Esophagus (tissue), 2 donors: Measurements from ENCODE around the gene GALNT9. TPM values are rescaled to one million over a fixed set of nuclear protein-coding genes. Genes with fewer than 3 reads are reported as not detected.

Experiments
- H3K27ac ChIP-seq, 2 donors: one replicate each; pipeline ENCODE4 v1.5.1; 2013; ENCODE audit warnings: low read depth in 2 of 2, mild to moderate bottlenecking in 2 of 2, inconsistent platforms in 1 of 2, low read length in 1 of 2, moderate library complexity in 1 of 2
- H3K27me3 ChIP-seq, 2 donors: one replicate each; pipeline ENCODE4 v1.6.1; 2013; ENCODE audit warnings: low read length in 2 of 2, control low read depth in 1 of 2, mild to moderate bottlenecking in 1 of 2; ENCODE audit not compliant: insufficient read depth in 2 of 2, control insufficient read depth in 1 of 2
- H3K36me3 ChIP-seq, 2 donors: one replicate each; pipeline ENCODE4 v1.6.1; 2013; ENCODE audit warnings: low read length in 1 of 2; ENCODE audit not compliant: control insufficient read depth in 2 of 2, insufficient read depth in 2 of 2
- H3K4me1 ChIP-seq, 2 donors: one replicate each; pipeline ENCODE4 v1.6.1; 2013; ENCODE audit warnings: low read length in 1 of 2; ENCODE audit not compliant: control insufficient read depth in 2 of 2, insufficient read depth in 2 of 2
- H3K4me3 ChIP-seq, 2 donors: one replicate each; pipeline ENCODE4 v1.5.1; 2013; ENCODE audit warnings: low read length in 2 of 2, mild to moderate bottlenecking in 2 of 2, low read depth in 1 of 2, moderate library complexity in 1 of 2
- H3K9me3 ChIP-seq, 2 donors: one replicate each; pipeline ENCODE4 v1.6.1; 2013; ENCODE audit warnings: mild to moderate bottlenecking in 2 of 2, low read depth in 1 of 2, low read length in 1 of 2, moderate library complexity in 1 of 2; ENCODE audit not compliant: control insufficient read depth in 2 of 2, insufficient read depth in 1 of 2
- WGBS, 2 donors: extraction: QIAGEN DNeasy Blood & Tissue Kit; methylation state at CpG; one replicate each; pipeline ENCODE4 v1.1.7; 2013; 5-methylcytosine and 5-hydroxymethylcytosine counted together
- polyA plus RNA-seq, 2 donors: library from polyadenylated mRNA; stranded (reverse); fragments of 200-250 nt; gene quantifications; one replicate each; pipeline ENCODE4 v1.2.3, GENCODE V29; 2013
- donor health status: healthy with polysubstance abuse.
- donor health status: Bipolar disorder and iron deficiency.

The GALNT9 gene
- polyA plus RNA-seq, 2 donors: not detected

GRCh38 chr12:132186208-132186856, 143.1 kb downstream of the GALNT9 start:
- Histone ChIP-seq H3K36me3 (no peaks in the 10 kb centered on the region), H3K4me1 (peaks cover 4 to 20% of the 10 kb centered on the region in 2 donors), H3K4me3 (no peak overlapping the region), H3K9me3 (peaks cover 3 to 7% of the 10 kb centered on the region in 2 donors), H3K27ac (no peak overlapping the region), H3K27me3 (no peaks in the 10 kb centered on the region)
- WGBS, 2 donors: 52 to 55% methylated on average over 24 of the region's 24 CpGs

GRCh38 chr12:132185705-132186104, 143.7 kb downstream of the GALNT9 start:
- H3K4me1 ChIP-seq: peaks cover 4 to 19% of the 10 kb centered on the region in 2 donors
- H3K36me3 ChIP-seq: no peaks in the 10 kb centered on the region
- H3K9me3 ChIP-seq: peaks cover 3 to 13% of the 10 kb centered on the region in 2 donors
- WGBS, 2 donors: 60 to 64% methylated on average over 16 of the region's 16 CpGs
- H3K27ac ChIP-seq: no peak overlapping the region
- no peaks in the 10 kb centered on the region for H3K27me3 ChIP-seq
- no peak overlapping the region for H3K4me3 ChIP-seq

- Histone ChIP-seq H3K36me3 (no peaks in the 10 kb centered on the region), H3K27me3 (no peaks in the 10 kb centered on the region), H3K4me3 (no peak overlapping the region), H3K4me1 (peaks cover 0 to 11% of the 10 kb centered on the region in 2 donors), H3K9me3 (peaks cover 3 to 13% of the 10 kb centered on the region in 2 donors), H3K27ac (no peak overlapping the region)
- WGBS, 2 donors: 76 to 79% methylated on average over 10 of the region's 10 CpGs
These were observed 146.6 kb downstream of the GALNT9 start for GRCh38 chr12:132182711-132183365.

GRCh38 chr12:132182206-132182710, 147.1 kb downstream of the GALNT9 start:
- H3K27me3 ChIP-seq: no peaks in the 10 kb centered on the region
- H3K27ac ChIP-seq: no peak overlapping the region
- H3K36me3 ChIP-seq: no peaks in the 10 kb centered on the region
- peaks cover 0 to 11% of the 10 kb centered on the region in 2 donors for H3K4me1 ChIP-seq
- H3K9me3 ChIP-seq: peaks cover 3 to 11% of the 10 kb centered on the region in 2 donors
- 91 to 92% methylated on average over 21 of the region's 21 CpGs for whole genome bisulfite sequencing, 2 donors
- H3K4me3 ChIP-seq: no peak overlapping the region

- WGBS, 2 donors: 82 to 83% methylated on average over 33 of the region's 33 CpGs
These were observed 147.7 kb downstream of the GALNT9 start for GRCh38 chr12:132181570-132182200.

GRCh38 chr12:132180648-132181546, 148.5 kb downstream of the GALNT9 start:
- Histone ChIP-seq H3K9me3 (peaks cover 0 to 8% of the 10 kb centered on the region in 2 donors), H3K4me1 (peaks cover 0 to 11% of the 10 kb centered on the region in 2 donors), H3K4me3 (no peak overlapping the region), H3K27me3 (no peaks in the 10 kb centered on the region), H3K27ac (no peak overlapping the region), H3K36me3 (no peaks in the 10 kb centered on the region)
- 83 to 84% methylated on average over 30 of the region's 30 CpGs for WGBS, 2 donors

More at GRCh38 chr12:132181570-132182200, 147.7 kb downstream of the GALNT9 start:
- Histone ChIP-seq H3K9me3 (peaks cover 0 to 8% of the 10 kb centered on the region in 2 donors), H3K27ac (no peak overlapping the region), H3K4me3 (no peak overlapping the region), H3K4me1 (peaks cover 0 to 11% of the 10 kb centered on the region in 2 donors), H3K36me3 (no peaks in the 10 kb centered on the region), H3K27me3 (no peaks in the 10 kb centered on the region)

GRCh38 chr12:132179431-132180362, 149.7 kb downstream of the GALNT9 start:
- no peak overlapping the region for H3K4me3 ChIP-seq
- H3K36me3 ChIP-seq: no peaks in the 10 kb centered on the region
- H3K27me3 ChIP-seq: no peaks in the 10 kb centered on the region
- peaks cover 0 to 8% of the 10 kb centered on the region in 2 donors for H3K9me3 ChIP-seq
- no peak overlapping the region for H3K27ac ChIP-seq
- 80 to 81% methylated on average over 19 of the region's 19 CpGs for WGBS, 2 donors
- H3K4me1 ChIP-seq: peaks cover 3 to 11% of the 10 kb centered on the region in 2 donors

GRCh38 chr12:132178801-132179401, 150.5 kb downstream of the GALNT9 start:
- 43 to 46% methylated on average over 39 of the region's 39 CpGs for WGBS, 2 donors

More at GRCh38 chr12:132178801-132179401, 150.5 kb downstream of the GALNT9 start:
- Histone ChIP-seq H3K27me3 (no peaks in the 10 kb centered on the region), H3K9me3 (peaks cover 0 to 8% of the 10 kb centered on the region in 2 donors), H3K4me1 (peaks cover 3 to 11% of the 10 kb centered on the region in 2 donors), H3K4me3 (peak overlapping the region in 1 of 2 donors; percentile 5), H3K36me3 (no peaks in the 10 kb centered on the region), H3K27ac (no peak overlapping the region)
